Fibroblast of mammary gland (primary cell): ENCODE measurements around the gene TEK.

Source experiments
- DNase-seq: peaks from one replicate; pipeline ENCODE4 v3.0.0-alpha.2; 2010; ENCODE audit warnings: low read depth
- H3K4me3 ChIP-seq: 2 replicates; pipeline ENCODE4 v1.5.1; 2011; ENCODE audit warnings: low read depth, mild to moderate bottlenecking, low read length, moderate library complexity; ENCODE audit not compliant: control insufficient read depth
- TF ChIP-seq, protein P1 (sequence below): conservative IDR thresholded peaks from 2 replicates; pipeline ENCODE4 v1.5.1; 2011; ENCODE audit warnings: low read depth, low read length, inconsistent platforms; ENCODE audit not compliant: control insufficient read depth, insufficient read depth

TEK gene

DNA sequence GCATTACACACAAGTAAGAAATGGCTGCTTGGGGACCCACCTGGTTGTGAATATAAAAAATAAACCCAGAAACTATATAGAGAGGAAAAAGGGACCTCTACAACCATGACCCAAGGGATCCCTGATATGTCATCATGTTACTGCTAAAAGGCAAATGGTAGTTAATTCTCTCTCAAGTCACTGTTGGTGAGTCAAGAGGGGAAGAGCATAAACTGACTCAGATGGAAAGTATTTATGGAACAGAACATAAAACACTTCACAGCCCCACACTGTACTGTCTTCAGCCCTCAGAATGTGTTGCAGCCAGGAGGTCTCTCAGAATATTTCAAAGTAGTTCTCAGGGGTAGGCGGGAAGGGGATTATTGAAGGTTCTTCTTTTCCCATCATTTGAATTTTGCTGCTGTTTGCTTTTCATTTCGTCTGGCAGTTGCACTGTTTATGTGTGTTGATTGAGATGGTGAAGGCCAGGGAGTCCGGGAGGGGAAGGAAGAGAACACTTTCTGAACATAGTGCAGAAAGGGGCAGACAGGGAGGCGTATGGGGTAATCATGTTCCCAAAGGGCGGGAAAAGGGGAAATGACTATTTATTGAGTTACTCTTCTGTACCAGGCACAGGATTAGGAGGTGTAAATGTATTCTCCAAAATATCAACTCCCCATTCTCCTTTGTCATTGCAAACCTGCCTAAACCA is 85.5 kb downstream of the TEK start:
- H3K4me3 ChIP-seq: no peak overlapping the region
- TF ChIP-seq, protein P1, sequence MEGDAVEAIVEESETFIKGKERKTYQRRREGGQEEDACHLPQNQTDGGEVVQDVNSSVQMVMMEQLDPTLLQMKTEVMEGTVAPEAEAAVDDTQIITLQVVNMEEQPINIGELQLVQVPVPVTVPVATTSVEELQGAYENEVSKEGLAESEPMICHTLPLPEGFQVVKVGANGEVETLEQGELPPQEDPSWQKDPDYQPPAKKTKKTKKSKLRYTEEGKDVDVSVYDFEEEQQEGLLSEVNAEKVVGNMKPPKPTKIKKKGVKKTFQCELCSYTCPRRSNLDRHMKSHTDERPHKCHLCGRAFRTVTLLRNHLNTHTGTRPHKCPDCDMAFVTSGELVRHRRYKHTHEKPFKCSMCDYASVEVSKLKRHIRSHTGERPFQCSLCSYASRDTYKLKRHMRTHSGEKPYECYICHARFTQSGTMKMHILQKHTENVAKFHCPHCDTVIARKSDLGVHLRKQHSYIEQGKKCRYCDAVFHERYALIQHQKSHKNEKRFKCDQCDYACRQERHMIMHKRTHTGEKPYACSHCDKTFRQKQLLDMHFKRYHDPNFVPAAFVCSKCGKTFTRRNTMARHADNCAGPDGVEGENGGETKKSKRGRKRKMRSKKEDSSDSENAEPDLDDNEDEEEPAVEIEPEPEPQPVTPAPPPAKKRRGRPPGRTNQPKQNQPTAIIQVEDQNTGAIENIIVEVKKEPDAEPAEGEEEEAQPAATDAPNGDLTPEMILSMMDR: no peak
- DNase-seq: peak; percentile 89

DNA sequence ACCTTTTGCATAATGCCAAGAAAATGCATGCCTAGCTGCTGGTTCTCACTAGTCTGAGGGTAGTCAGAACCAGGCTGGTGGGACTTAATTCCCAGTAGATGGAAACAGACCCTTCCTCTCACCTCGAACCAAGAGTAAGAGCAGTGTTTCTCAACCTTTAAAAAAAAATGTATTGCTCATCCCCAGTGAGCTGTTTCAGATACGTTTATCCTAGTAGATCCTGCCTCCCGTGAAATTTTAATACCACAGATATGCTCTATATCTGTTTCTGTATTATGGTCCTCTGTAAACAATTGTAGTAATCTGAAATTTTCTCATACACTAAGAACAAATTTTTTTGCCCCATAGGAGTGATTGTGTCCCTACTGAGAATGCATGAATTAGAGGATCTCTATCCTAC is 86.2 kb downstream of the TEK start:
- peak; percentile 28 for DNase-seq
- TF ChIP-seq, protein P1: no peak

DNA sequence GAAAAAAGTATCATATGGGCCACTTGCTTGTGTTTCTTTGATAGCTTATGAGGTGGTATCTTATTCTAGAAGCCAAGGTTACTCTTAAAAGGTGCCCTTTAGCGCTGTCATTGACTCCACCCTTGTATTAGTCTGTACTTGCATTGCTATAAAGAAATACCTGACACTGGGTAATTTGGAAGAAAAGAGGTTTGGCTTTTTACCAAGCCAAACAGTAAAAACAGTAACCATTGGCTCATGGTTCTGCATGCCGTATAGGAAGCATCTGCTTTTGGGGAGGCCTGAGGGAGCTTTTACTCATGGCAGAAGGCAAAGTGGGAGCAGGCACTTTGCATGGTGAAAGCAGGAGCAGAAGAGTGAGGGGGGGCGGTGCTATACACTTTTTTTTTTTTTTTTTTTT is 87.4 kb downstream of the TEK start:
- no peak for DNase-seq
- no peak overlapping the region for H3K4me3 ChIP-seq
- TF ChIP-seq, protein P1: no peak

More for the DNA sequence above, 86.2 kb downstream of the TEK start:
- H3K4me3 ChIP-seq: no peak overlapping the region

DNA sequence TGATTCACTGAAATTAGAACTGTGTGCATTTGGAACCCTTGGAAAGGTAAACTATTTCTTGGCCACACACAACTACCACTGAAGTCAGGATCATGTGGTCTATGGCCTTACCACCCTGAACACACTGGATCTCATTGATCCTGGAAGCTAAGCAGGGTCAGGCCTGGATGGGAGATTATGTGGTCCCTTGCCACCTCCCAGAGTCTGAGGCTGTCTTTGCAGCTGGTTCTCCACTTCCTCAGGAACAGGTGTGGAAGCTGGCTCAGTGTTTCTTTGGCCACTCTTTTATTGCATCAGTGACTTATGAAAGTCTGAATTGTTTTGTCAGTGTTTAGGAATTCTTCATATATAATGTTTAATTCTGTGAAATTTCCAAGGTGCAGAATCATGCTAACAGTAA is 89.2 kb downstream of the TEK start:
- H3K4me3 ChIP-seq: no peak overlapping the region
- TF ChIP-seq, protein P1: no peak
- DNase-seq: no peak

DNA sequence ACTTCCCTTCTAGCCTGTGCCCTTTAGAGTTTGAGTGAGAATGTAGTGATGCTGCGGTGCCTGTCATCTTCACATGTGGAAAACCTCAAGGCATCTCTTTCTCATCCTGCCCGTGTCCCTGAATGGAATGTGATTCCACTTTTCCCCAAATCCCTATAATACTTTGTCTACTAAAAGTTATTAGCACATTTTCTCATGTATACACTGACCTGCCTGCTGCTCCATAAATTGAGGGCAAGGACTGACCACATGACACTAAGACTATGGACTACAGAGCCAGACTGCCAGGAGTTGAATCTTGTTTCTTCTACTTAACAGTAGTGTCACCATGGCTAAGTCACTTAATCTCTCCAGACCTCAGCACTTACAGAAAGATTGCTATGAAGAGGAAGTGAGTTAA is 93.0 kb downstream of the TEK start:
- no peak overlapping the region for H3K4me3 ChIP-seq
- TF ChIP-seq, protein P1: no peak
- DNase-seq: no peak

DNA sequence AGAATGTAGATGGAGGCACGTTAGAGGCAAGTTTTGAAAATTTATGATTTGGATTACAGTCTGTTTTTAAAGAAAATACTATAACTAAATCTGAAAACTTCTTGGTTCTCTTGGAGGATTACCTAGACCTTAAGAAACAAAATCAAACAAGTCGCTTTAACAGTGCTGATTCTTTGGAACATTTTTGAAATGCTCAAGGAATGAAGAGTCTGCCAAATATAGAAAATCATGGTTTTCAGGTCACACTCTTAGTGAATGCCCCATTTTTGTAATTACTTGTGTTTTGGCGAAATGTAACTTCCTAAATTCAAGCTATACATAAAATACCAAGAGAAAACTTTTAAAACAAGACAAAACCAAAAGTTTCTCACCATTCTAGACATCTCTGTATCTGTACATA is 94.8 kb downstream of the TEK start:
- DNase-seq: no peak
- TF ChIP-seq, protein P1: no peak
- no peak overlapping the region for H3K4me3 ChIP-seq
